HFFc6 (cell line): ENCODE results near the gene INTS11. TPM values are rescaled to one million over a fixed set of nuclear protein-coding genes. Genes with fewer than 3 reads are reported as not detected.
A peak's percentile ranks its signal among the peaks of the same experiment; 100 is the strongest.

Experiments used
- DNase-seq: peaks from one replicate; pipeline ENCODE4 v3.0.0-alpha.2; 2018
- H3K27ac Mint-ChIP-seq: 2 replicates; pipeline ENCODE4 v1.8.0; 2020; ENCODE audit warnings: mild to moderate bottlenecking, mixed read lengths
- H3K27me3 Mint-ChIP-seq: 2 replicates; pipeline ENCODE4 v1.8.0; 2021; ENCODE audit warnings: mild to moderate bottlenecking, moderate library complexity, mixed read lengths; ENCODE audit not compliant: insufficient read depth
- H3K36me3 Mint-ChIP-seq: 2 replicates; pipeline ENCODE4 v1.8.0; 2021; ENCODE audit warnings: low read depth, mixed read lengths
- H3K4me1 Mint-ChIP-seq: 2 replicates; pipeline ENCODE4 v1.8.0; 2020; ENCODE audit warnings: low read depth, mixed read lengths
- H3K4me3 Mint-ChIP-seq: 2 replicates; pipeline ENCODE4 v1.8.0; 2020; ENCODE audit warnings: mild to moderate bottlenecking, moderate library complexity, mixed read lengths
- H3K9me3 Mint-ChIP-seq: 2 replicates; pipeline ENCODE4 v1.8.0; 2020; ENCODE audit warnings: mild to moderate bottlenecking, mixed read lengths
- microRNA-seq: library from miRNA; unstranded; fragments of <30 nt; microRNA quantifications from one replicate; pipeline ENCODE4, GENCODE V29; 2019
- total RNA-seq, 6 experiments: library from RNA; stranded (reverse); fragmentation: NEBNext Ultra II Directional; extraction: Animal tissue kit (Norgen Biotek cat#: 25700); gene quantifications; 2 replicates in 1 of 6; 3 replicates in 5 of 6; pipeline ENCODE4 v1.2.3, GENCODE V29; 2021
- TF ChIP-seq, protein P1 (sequence below): fragments of 200-600 bp; sonication (generic); IDR thresholded peaks from 2 replicates; pipeline ENCODE4 v1.5.0; 2021; ENCODE audit warnings: antibody characterized with exemption, mild to moderate bottlenecking

INTS11 gene
- total RNA-seq, 6 experiments from 2014 or later = 65.6 to 78.3 (median 69.8) TPM

DNA sequence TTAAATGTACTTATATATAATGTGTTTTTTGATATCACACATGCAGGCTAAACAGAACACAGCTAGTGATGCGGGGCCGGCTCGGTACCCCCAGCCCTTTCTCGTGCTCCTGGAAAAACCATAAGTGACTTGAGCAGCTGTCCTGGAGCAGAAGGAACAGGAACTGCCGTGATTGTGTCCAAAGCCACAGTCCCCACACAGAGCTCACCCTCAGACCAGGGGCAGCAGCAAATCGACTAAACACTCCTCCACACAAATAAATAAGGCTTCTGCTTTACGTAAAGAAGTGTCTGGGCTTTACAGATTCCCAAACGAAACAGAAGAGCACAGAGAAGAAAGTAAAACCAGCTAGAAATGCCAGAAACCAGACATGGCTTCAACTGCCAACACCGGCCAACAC, 60.4 kb downstream of the INTS11 start:
- DNase-seq = no peak
- H3K27ac Mint-ChIP-seq = peak overlapping the region; percentile 99
- H3K4me1 Mint-ChIP-seq = peaks cover 46% of the 10 kb centered on the region
- H3K4me3 Mint-ChIP-seq = peak overlapping the region; percentile 67; the same call in 1 of the 2 replicates
- TF ChIP-seq, protein P1, sequence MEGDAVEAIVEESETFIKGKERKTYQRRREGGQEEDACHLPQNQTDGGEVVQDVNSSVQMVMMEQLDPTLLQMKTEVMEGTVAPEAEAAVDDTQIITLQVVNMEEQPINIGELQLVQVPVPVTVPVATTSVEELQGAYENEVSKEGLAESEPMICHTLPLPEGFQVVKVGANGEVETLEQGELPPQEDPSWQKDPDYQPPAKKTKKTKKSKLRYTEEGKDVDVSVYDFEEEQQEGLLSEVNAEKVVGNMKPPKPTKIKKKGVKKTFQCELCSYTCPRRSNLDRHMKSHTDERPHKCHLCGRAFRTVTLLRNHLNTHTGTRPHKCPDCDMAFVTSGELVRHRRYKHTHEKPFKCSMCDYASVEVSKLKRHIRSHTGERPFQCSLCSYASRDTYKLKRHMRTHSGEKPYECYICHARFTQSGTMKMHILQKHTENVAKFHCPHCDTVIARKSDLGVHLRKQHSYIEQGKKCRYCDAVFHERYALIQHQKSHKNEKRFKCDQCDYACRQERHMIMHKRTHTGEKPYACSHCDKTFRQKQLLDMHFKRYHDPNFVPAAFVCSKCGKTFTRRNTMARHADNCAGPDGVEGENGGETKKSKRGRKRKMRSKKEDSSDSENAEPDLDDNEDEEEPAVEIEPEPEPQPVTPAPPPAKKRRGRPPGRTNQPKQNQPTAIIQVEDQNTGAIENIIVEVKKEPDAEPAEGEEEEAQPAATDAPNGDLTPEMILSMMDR = no peak
- peaks cover 30% of the 10 kb centered on the region for H3K36me3 Mint-ChIP-seq
- H3K9me3 Mint-ChIP-seq = no peaks in the 10 kb centered on the region
- H3K27me3 Mint-ChIP-seq = peaks cover 14% of the 10 kb centered on the region

DNA sequence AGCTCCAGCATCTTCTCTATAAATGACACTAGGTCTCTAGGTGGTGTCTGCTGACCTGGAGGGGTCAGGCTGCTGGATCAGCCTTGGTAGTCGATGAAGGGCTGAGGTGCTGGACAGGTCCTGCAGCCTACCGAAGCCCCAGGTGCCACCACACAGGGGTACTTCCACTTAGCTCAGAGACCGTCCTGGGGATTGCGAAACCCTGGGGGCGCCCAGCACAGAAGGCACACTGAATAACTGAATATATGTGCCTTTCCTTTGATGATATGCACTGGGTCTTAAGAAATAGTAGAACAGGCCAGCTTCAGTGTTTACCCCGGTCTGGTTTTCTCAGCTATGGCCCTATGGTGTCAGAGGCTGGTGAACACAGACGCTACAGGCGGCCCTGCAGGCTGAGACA, 61.7 kb downstream of the INTS11 start:
- peaks cover 51% of the 10 kb centered on the region for H3K4me1 Mint-ChIP-seq
- H3K9me3 Mint-ChIP-seq = no peaks in the 10 kb centered on the region
- H3K27ac Mint-ChIP-seq = peak overlapping the region; percentile 99
- TF ChIP-seq, protein P1 = no peak
- DNase-seq = no peak
- no peak overlapping the region for H3K4me3 Mint-ChIP-seq
- peaks cover 12% of the 10 kb centered on the region for H3K27me3 Mint-ChIP-seq
- H3K36me3 Mint-ChIP-seq = peaks cover 30% of the 10 kb centered on the region

- peaks cover 30% of the 10 kb centered on the region for H3K36me3 Mint-ChIP-seq
These were observed 62.4 kb downstream of the INTS11 start for GRCh38 chr1:1262071-1262470.

More at GRCh38 chr1:1262071-1262470, 62.4 kb downstream of the INTS11 start:
- no peak for DNase-seq
- H3K4me3 Mint-ChIP-seq = no peak overlapping the region
- H3K27me3 Mint-ChIP-seq = peaks cover 11% of the 10 kb centered on the region
- no peaks in the 10 kb centered on the region for H3K9me3 Mint-ChIP-seq
- H3K27ac Mint-ChIP-seq = peak overlapping the region; percentile 31; the same call in 1 of the 2 replicates
- H3K4me1 Mint-ChIP-seq = peaks cover 47% of the 10 kb centered on the region
- TF ChIP-seq, protein P1 = no peak

Small RNA genes within 50 kb of the gene (microRNA-seq; reads per million reads assigned to microRNA genes)
- gene MIR6726 = 20.1 reads per million, percentile 26 among the genes with 10 or more reads in this experiment
- 4.6 reads per million for gene MIR6727
- gene MIR6808 = 2.3 reads per million

Other genes starting within 250 kb of the INTS11 start
- 10 to 100 TPM in 1 of 6 experiments, 1 to 10 TPM in 5; 8.7 to 10.3 (median 9.6) TPM for gene C1orf159, start 208.6 kb downstream of the INTS11 start, total RNA-seq
- not detected for gene TTLL10, start 150.8 kb downstream of the INTS11 start, total RNA-seq
- gene TNFRSF18, start 118.1 kb downstream of the INTS11 start, total RNA-seq = not detected
- under 1 TPM in 1 of 6 experiments, not detected in 5; 0.17 TPM for gene TNFRSF4, start 110.5 kb downstream of the INTS11 start, total RNA-seq
- gene SDF4, start 92.7 kb downstream of the INTS11 start, total RNA-seq = 100 to 1,000 TPM; 182 to 231 (median 196) TPM
- gene B3GALT6, start 92.4 kb downstream of the INTS11 start, total RNA-seq = 10 to 100 TPM; 24.5 to 35.7 (median 25.8) TPM
- gene C1QTNF12, start 77.9 kb downstream of the INTS11 start, total RNA-seq = 1 to 10 TPM in 3 of 6 experiments, under 1 TPM in 3; 0.31 to 1.7 (median 1.1) TPM
- gene UBE2J2, start 50.8 kb downstream of the INTS11 start, total RNA-seq = 10 to 100 TPM; 56.2 to 67.9 (median 61.1) TPM
- gene SCNN1D, start 44.2 kb downstream of the INTS11 start, total RNA-seq = 1 to 10 TPM; 1.4 to 3.0 (median 2.0) TPM
- gene ACAP3, start 16.7 kb downstream of the INTS11 start, total RNA-seq = 10 to 100 TPM; 39.4 to 50.8 (median 42.6) TPM
- gene PUSL1, start 16.1 kb downstream of the INTS11 start, total RNA-seq = 10 to 100 TPM; 23.5 to 28.7 (median 25.6) TPM
- gene CPTP, start 142 bp upstream of the INTS11 start, total RNA-seq = 10 to 100 TPM; 24.6 to 31.5 (median 26.6) TPM
- gene TAS1R3, start 6.6 kb upstream of the INTS11 start, total RNA-seq = under 1 TPM; 0.07 to 0.20 (median 0.13) TPM
- 10 to 100 TPM; 73.8 to 96.6 (median 74.5) TPM for gene DVL1, start 24.8 kb upstream of the INTS11 start, total RNA-seq
- gene MXRA8, start 33.9 kb upstream of the INTS11 start, total RNA-seq = 100 to 1,000 TPM; 438 to 570 (median 524) TPM
- 100 to 1,000 TPM; 178 to 206 (median 196) TPM for gene AURKAIP1, start 50.5 kb upstream of the INTS11 start, total RNA-seq
- gene CCNL2, start 74.7 kb upstream of the INTS11 start, total RNA-seq = 100 to 1,000 TPM in 5 of 6 experiments, 10 to 100 TPM in 1; 96.2 to 115 (median 104) TPM
- 100 to 1,000 TPM; 131 to 154 (median 141) TPM for gene MRPL20, start 82.6 kb upstream of the INTS11 start, total RNA-seq
- under 1 TPM in 2 of 6 experiments, not detected in 4; 0.14 TPM for gene ANKRD65, start 96.6 kb upstream of the INTS11 start, total RNA-seq
- under 1 TPM in 5 of 6 experiments, not detected in 1; 0.12 to 0.33 (median 0.24) TPM for gene VWA1, start 111.0 kb upstream of the INTS11 start, total RNA-seq
- under 1 TPM in 1 of 6 experiments, not detected in 5; 0.09 TPM for gene ATAD3C, start 125.0 kb upstream of the INTS11 start, total RNA-seq
- gene ATAD3B, start 147.1 kb upstream of the INTS11 start, total RNA-seq = 10 to 100 TPM; 21.0 to 24.8 (median 23.0) TPM
- 10 to 100 TPM; 48.7 to 61.5 (median 54.0) TPM for gene ATAD3A, start 187.5 kb upstream of the INTS11 start, total RNA-seq
- gene TMEM240, start 216.0 kb upstream of the INTS11 start, total RNA-seq = 1 to 10 TPM; 2.8 to 5.1 (median 4.1) TPM